Stomach (tissue), 4 donors: ENCODE measurements around the gene GRM4.
"Not testable (repeated sequence)": the region's sequence is repeated elsewhere in the genome, so short reads cannot be mapped to it uniquely, and the experiment has no call there.

Source experiments
- EP300 ChIP-seq: sonication (generic); formaldehyde crosslinking; IDR thresholded peaks from one replicate; pipeline ENCODE4 v1.6.1; 2017; ENCODE audit warnings: antibody characterized with exemption
- POLR2A ChIP-seq, 4 donors: fragments of 450-650 bp; IDR thresholded peaks; one replicate each; pipeline ENCODE4 v1.6.1; 2016; ENCODE audit warnings: antibody characterized with exemption in 4 of 4, control low read depth in 2 of 4, mild to moderate bottlenecking in 1 of 4, moderate library complexity in 1 of 4
- POLR2AphosphoS5 ChIP-seq, 3 donors: sonication (generic); formaldehyde crosslinking; IDR thresholded peaks; one replicate each; pipeline ENCODE4 v1.6.1; 2016; ENCODE audit warnings: antibody characterized with exemption in 3 of 3
- TF ChIP-seq, protein P1 (sequence below), 7 experiments: fragments of 450-650 bp in 4 of 7; fragments of 200-600 bp in 3 of 7; sonication (generic) in 3 of 7; IDR thresholded peaks; one replicate each; pipeline ENCODE4 v1.5.1; 2016 to 2019; ENCODE audit warnings: antibody characterized with exemption in 7 of 7, control low read depth in 2 of 7, mild to moderate bottlenecking in 1 of 7

DNA sequence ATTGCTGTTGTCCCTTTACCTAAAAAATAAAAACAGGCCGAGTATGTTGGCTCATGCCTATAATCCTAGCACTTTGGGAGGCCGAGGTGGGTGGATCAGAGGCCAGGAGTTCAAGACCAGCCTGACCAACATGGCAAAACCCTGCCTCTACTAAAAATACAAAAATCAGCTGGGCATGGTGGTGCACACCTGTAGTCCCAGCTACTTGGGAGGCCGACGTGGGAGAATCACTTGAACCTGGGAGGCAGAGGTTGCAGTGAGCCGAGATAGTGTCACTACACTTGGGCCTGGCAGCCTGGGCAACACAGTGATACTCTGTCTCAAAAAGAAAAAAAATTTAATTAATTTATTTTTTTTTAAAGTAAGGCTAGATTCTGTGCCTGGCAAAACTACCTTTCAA is 38.8 kb upstream of the GRM4 start:
- TF ChIP-seq POLR2A (IDR thresholded peaks at IDR 0.05); POLR2AphosphoS5 (IDR thresholded peaks at IDR 0.05); EP300: not testable (repeated sequence)
- TF ChIP-seq, protein P1, sequence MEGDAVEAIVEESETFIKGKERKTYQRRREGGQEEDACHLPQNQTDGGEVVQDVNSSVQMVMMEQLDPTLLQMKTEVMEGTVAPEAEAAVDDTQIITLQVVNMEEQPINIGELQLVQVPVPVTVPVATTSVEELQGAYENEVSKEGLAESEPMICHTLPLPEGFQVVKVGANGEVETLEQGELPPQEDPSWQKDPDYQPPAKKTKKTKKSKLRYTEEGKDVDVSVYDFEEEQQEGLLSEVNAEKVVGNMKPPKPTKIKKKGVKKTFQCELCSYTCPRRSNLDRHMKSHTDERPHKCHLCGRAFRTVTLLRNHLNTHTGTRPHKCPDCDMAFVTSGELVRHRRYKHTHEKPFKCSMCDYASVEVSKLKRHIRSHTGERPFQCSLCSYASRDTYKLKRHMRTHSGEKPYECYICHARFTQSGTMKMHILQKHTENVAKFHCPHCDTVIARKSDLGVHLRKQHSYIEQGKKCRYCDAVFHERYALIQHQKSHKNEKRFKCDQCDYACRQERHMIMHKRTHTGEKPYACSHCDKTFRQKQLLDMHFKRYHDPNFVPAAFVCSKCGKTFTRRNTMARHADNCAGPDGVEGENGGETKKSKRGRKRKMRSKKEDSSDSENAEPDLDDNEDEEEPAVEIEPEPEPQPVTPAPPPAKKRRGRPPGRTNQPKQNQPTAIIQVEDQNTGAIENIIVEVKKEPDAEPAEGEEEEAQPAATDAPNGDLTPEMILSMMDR (IDR thresholded peaks at IDR 0.05), result not testable (repeated sequence)
